Endodermal cell (in vitro differentiated cells): ENCODE data around the gene CCT5. TPM values are rescaled to one million over a fixed set of nuclear protein-coding genes. Genes with fewer than 3 reads are reported as not detected.

Experiments used
- DNase-seq: peaks from one replicate; pipeline ENCODE4 v3.0.0-alpha.2; 2017
- H3K27ac ChIP-seq: 2 replicates; pipeline ENCODE4 v1.5.1; 2013; ENCODE audit warnings: mild to moderate bottlenecking, low read depth, low read length, moderate library complexity
- H3K27me3 ChIP-seq: 2 replicates; pipeline ENCODE4 v1.6.1; 2013; ENCODE audit warnings: mild to moderate bottlenecking, low read length, moderate library complexity; ENCODE audit not compliant: insufficient read depth, control insufficient read depth, poor library complexity, severe bottlenecking
- H3K36me3 ChIP-seq: 2 replicates; pipeline ENCODE4 v1.7.0; 2013; ENCODE audit warnings: mild to moderate bottlenecking, low read length, moderate library complexity; ENCODE audit not compliant: control insufficient read depth, insufficient read depth
- H3K4me1 ChIP-seq: one replicate; pipeline ENCODE4 v1.7.0; 2013; ENCODE audit warnings: low read length; ENCODE audit not compliant: control insufficient read depth, insufficient read depth
- H3K4me3 ChIP-seq: 2 replicates; pipeline ENCODE4 v1.5.1; 2013; ENCODE audit warnings: mild to moderate bottlenecking, low read length, moderate library complexity
- H3K9ac ChIP-seq: 2 replicates; pipeline ENCODE4 v1.6.1; 2013; ENCODE audit warnings: mild to moderate bottlenecking, low read length, moderate library complexity; ENCODE audit not compliant: poor library complexity, severe bottlenecking; ENCODE audit errors: extremely low read depth
- H3K9me3 ChIP-seq: 2 replicates; pipeline ENCODE4 v1.6.1; 2013; ENCODE audit warnings: mild to moderate bottlenecking, low read length, moderate library complexity; ENCODE audit not compliant: control insufficient read depth
- H3K27ac Mint-ChIP-seq: 2 replicates; pipeline ENCODE4 v1.8.0; 2020; ENCODE audit warnings: mixed read lengths
- H3K27me3 Mint-ChIP-seq: 2 replicates; pipeline ENCODE4 v1.8.0; 2021; ENCODE audit warnings: mild to moderate bottlenecking, mixed read lengths; ENCODE audit not compliant: insufficient read depth
- H3K36me3 Mint-ChIP-seq: 2 replicates; pipeline ENCODE4 v1.8.0; 2020; ENCODE audit warnings: low read depth, mixed read lengths
- H3K4me1 Mint-ChIP-seq: 2 replicates; pipeline ENCODE4 v1.8.0; 2020; ENCODE audit warnings: mixed read lengths
- H3K4me3 Mint-ChIP-seq: 2 replicates; pipeline ENCODE4 v1.8.0; 2020; ENCODE audit warnings: mild to moderate bottlenecking, moderate library complexity, mixed read lengths
- H3K9me3 Mint-ChIP-seq: 2 replicates; pipeline ENCODE4 v1.8.0; 2020; ENCODE audit warnings: mild to moderate bottlenecking, mixed read lengths
- CTCF ChIP-seq: fragments of 200-600 bp; sonication (generic); conservative IDR thresholded peaks from 2 replicates; pipeline ENCODE4 v1.5.0; 2021; ENCODE audit warnings: antibody characterized with exemption, mild to moderate bottlenecking
- WGBS, 2 experiments: methylation state at CpG; one replicate each; pipeline versions ENCODE4 v1.1.5 to v1.1.7; 2013; ENCODE audit warnings: missing lambda C conversion rate in 2 of 2, mixed read lengths in 1 of 2; ENCODE audit not compliant: insufficient coverage in 1 of 2, insufficient read length in 1 of 2; 5-methylcytosine and 5-hydroxymethylcytosine counted together
- total RNA-seq, 2 donors: library from RNA; stranded (reverse); fragmentation: NEBNext Ultra II Directional in 1 of 2; extraction: Animal tissue kit (Norgen Biotek cat#: 25700) in 1 of 2; gene quantifications; 2 replicates in 1 of 2; 3 replicates in 1 of 2; pipeline ENCODE4 v1.2.1, GENCODE V29; 2021

CCT5 gene
- total RNA-seq, 2 donors from 2014 or later: 316 to 356 TPM

- Histone ChIP-seq H3K9ac (no peak overlapping the region), H3K4me3 (no peak overlapping the region), H3K4me1 (no peaks in the 10 kb centered on the region), H3K27ac (no peak overlapping the region), H3K9me3 (peaks cover 6% of the 10 kb centered on the region), H3K27me3 (peaks cover 6% of the 10 kb centered on the region), H3K36me3 (no peaks in the 10 kb centered on the region)
- Mint-ChIP-seq H3K27ac (no peak overlapping the region), H3K4me1 (peaks cover 12% of the 10 kb centered on the region), H3K9me3 (peaks cover 4% of the 10 kb centered on the region), H3K36me3 (peaks cover 2% of the 10 kb centered on the region), H3K27me3 (peaks cover 13% of the 10 kb centered on the region), H3K4me3 (no peak overlapping the region)
- TF ChIP-seq CTCF: peak; percentile 60
- DNase-seq: no peak
- WGBS, 2 experiments: 85 to 87% methylated on average over 4 to 5 of the region's 5 CpGs
Observed at GRCh38 chr5:10304932-10305331, 54.9 kb downstream of the CCT5 start.

- Histone ChIP-seq H3K4me3 (no peak overlapping the region), H3K4me1 (no peaks in the 10 kb centered on the region), H3K9ac (no peak overlapping the region), H3K9me3 (peaks cover 6% of the 10 kb centered on the region), H3K36me3 (no peaks in the 10 kb centered on the region), H3K27ac (no peak overlapping the region), H3K27me3 (peaks cover 6% of the 10 kb centered on the region)
- peaks cover 2% of the 10 kb centered on the region for H3K9me3 Mint-ChIP-seq
- peaks cover 12% of the 10 kb centered on the region for H3K4me1 Mint-ChIP-seq
- H3K27me3 Mint-ChIP-seq: peaks cover 13% of the 10 kb centered on the region
- H3K36me3 Mint-ChIP-seq: peaks cover 2% of the 10 kb centered on the region
- no peak overlapping the region for H3K27ac Mint-ChIP-seq
- TF ChIP-seq CTCF: no peak
- WGBS, 2 experiments: 25 to 62% methylated on average over 1 to 5 of the region's 5 CpGs
- DNase-seq: peak; percentile 55
- H3K4me3 Mint-ChIP-seq: no peak overlapping the region
Observed at GRCh38 chr5:10306114-10306513, 56.0 kb downstream of the CCT5 start.

GRCh38 chr5:10306806-10307205 lies 56.7 kb downstream of the CCT5 start:
- no peak overlapping the region for H3K27ac ChIP-seq
- Mint-ChIP-seq H3K36me3 (peaks cover 2% of the 10 kb centered on the region), H3K4me1 (peaks cover 15% of the 10 kb centered on the region), H3K27ac (no peak overlapping the region), H3K9me3 (peaks cover 2% of the 10 kb centered on the region), H3K27me3 (peaks cover 13% of the 10 kb centered on the region), H3K4me3 (peak overlapping the region; percentile 72)
- DNase-seq: no peak
- no peaks in the 10 kb centered on the region for H3K4me1 ChIP-seq
- H3K36me3 ChIP-seq: no peaks in the 10 kb centered on the region
- TF ChIP-seq CTCF: no peak
- peak overlapping the region; percentile 85 for H3K4me3 ChIP-seq
- peaks cover 6% of the 10 kb centered on the region for H3K27me3 ChIP-seq
- 58 to 65% methylated on average over 5 to 8 of the region's 8 CpGs for WGBS, 2 experiments
- no peak overlapping the region for H3K9ac ChIP-seq
- H3K9me3 ChIP-seq: peaks cover 6% of the 10 kb centered on the region
